Suprapubic skin (tissue), 4 donors: ENCODE results near the gene SYNE1. TPM values are rescaled to one million over a fixed set of nuclear protein-coding genes. Genes with fewer than 3 reads are reported as not detected.

ENCODE experiments used
- DNase-seq, 2 donors: peaks; one replicate each; pipeline ENCODE4 v3.0.0-alpha.2; 2019; ENCODE audit warnings: low spot score in 2 of 2
- H3K27ac ChIP-seq: fragments of 200-600 bp; sonication (generic); one replicate; pipeline ENCODE4 v1.5.1; 2019
- H3K27me3 ChIP-seq: fragments of 200-600 bp; sonication (generic); one replicate; pipeline ENCODE4 v1.5.1; 2019
- H3K36me3 ChIP-seq: fragments of 200-600 bp; sonication (generic); one replicate; pipeline ENCODE4 v1.5.1; 2019
- H3K4me1 ChIP-seq: fragments of 200-600 bp; sonication (generic); one replicate; pipeline ENCODE4 v1.5.1; 2019
- H3K4me3 ChIP-seq: fragments of 200-600 bp; sonication (generic); one replicate; pipeline ENCODE4 v1.5.1; 2019; ENCODE audit warnings: mild to moderate bottlenecking
- H3K9me3 ChIP-seq: fragments of 200-600 bp; sonication (generic); one replicate; pipeline ENCODE4 v1.5.1; 2019
- CTCF ChIP-seq, 2 donors: fragments of 200-600 bp in 1 of 2; fragments of 450-650 bp in 1 of 2; sonication (generic) in 1 of 2; IDR thresholded peaks; one replicate each; pipeline ENCODE4 v1.5.1; 2016 to 2019; ENCODE audit warnings: antibody characterized with exemption in 2 of 2, mild to moderate bottlenecking in 1 of 2, moderate library complexity in 1 of 2
- EP300 ChIP-seq: sonication (generic); formaldehyde crosslinking; IDR thresholded peaks from one replicate; pipeline ENCODE4 v1.6.1; 2017; ENCODE audit warnings: antibody characterized with exemption
- POLR2A ChIP-seq, 2 donors: fragments of 450-650 bp; IDR thresholded peaks; one replicate each; pipeline ENCODE4 v1.6.1; 2017; ENCODE audit warnings: antibody characterized with exemption in 2 of 2, mild to moderate bottlenecking in 2 of 2, moderate library complexity in 2 of 2
- POLR2AphosphoS5 ChIP-seq, 3 donors: sonication (generic); formaldehyde crosslinking; IDR thresholded peaks; one replicate each; pipeline ENCODE4 v1.6.1; 2017; ENCODE audit warnings: antibody characterized with exemption in 3 of 3
- WGBS: methylation state at CpG from one replicate; pipeline ENCODE4 v1.1.5; 2018; 5-methylcytosine and 5-hydroxymethylcytosine counted together
- total RNA-seq, 4 donors: library from RNA; depleted of rRNA; stranded (reverse); fragments of >200 nt; gene quantifications; one replicate each; pipeline ENCODE4 v1.1.0, GENCODE V29; 2016

The SYNE1 gene
- total RNA-seq, 4 donors from 2014 or later: 105 to 184 (median 132) TPM

DNA sequence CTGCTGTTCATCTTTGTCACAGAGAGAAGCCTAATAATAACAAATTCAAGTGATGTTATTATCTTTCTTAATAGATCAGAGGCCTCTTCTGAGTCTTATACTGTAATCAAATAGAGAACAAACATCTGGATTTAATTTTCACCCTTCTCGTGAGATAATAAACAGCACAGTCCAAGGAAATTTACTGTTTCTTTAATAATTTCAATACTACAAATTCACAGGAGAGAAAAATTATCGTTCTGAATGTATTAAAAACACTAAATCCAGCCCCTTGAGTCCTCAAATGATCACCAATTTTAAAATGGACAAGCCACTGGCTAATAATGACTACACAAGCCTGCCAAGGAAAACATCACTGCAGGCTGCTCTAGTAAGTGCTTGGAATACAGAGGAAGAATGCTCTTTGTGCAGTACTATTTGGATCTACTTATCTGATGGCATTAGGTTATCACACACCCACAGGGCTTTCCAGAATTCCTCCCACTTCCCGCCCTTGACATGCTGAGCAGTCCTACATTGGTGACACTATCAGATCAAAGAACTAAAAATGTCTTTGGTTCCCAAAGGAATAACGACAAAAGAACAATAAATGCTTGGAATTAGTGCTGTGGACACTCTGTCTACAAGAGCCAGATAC, 38.1 kb downstream of the SYNE1 start:
- H3K9me3 ChIP-seq: no peaks in the 10 kb centered on the region
- H3K36me3 ChIP-seq: no peaks in the 10 kb centered on the region
- DNase-seq: no peak
- peak overlapping the region; percentile 75 for H3K27ac ChIP-seq
- peaks cover 13% of the 10 kb centered on the region for H3K4me1 ChIP-seq
- TF ChIP-seq EP300: no peak
- no peak for TF ChIP-seq POLR2A (IDR thresholded peaks at IDR 0.05)
- no peak for TF ChIP-seq POLR2AphosphoS5 (IDR thresholded peaks at IDR 0.05)
- TF ChIP-seq CTCF (IDR thresholded peaks at IDR 0.05): no peak
- H3K27me3 ChIP-seq: no peaks in the 10 kb centered on the region
- no peak overlapping the region for H3K4me3 ChIP-seq
- WGBS: 41% methylated on average over 4 of the region's 4 CpGs

- TF ChIP-seq POLR2AphosphoS5 (IDR thresholded peaks at IDR 0.05) (no peak), EP300 (no peak), CTCF (IDR thresholded peaks at IDR 0.05) (no peak), POLR2A (IDR thresholded peaks at IDR 0.05) (no peak)
- Histone ChIP-seq H3K4me3 (no peak overlapping the region), H3K36me3 (no peaks in the 10 kb centered on the region), H3K27ac (peak overlapping the region; percentile 75), H3K4me1 (peaks cover 13% of the 10 kb centered on the region), H3K9me3 (no peaks in the 10 kb centered on the region), H3K27me3 (no peaks in the 10 kb centered on the region)
- DNase-seq: no peak
Observed at GRCh38 chr6:152598421-152598820, 38.7 kb downstream of the SYNE1 start.

DNA sequence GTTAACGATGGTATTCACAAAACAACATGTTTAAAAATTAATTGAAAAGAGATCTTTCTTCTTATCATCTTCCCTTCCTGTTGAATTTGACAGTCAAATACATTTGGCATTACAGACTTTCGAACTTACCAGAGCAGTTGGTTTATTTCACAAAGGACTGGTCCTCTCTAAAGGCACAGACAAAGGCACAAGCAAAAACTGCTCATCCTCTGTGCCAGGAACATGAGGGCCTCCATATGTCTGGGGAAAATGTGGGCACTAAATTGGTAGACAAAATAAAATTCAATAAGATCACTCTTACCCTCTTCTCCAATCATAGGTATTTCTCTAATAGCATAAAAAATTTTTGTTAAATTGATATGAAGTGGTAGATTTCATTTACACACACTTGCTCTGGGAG, 40.4 kb downstream of the SYNE1 start:
- WGBS: 88% methylated on average over 2 of the region's 2 CpGs
- DNase-seq: no peak
- Histone ChIP-seq H3K36me3 (no peaks in the 10 kb centered on the region), H3K9me3 (no peaks in the 10 kb centered on the region), H3K4me3 (no peak overlapping the region), H3K4me1 (peaks cover 13% of the 10 kb centered on the region), H3K27me3 (no peaks in the 10 kb centered on the region), H3K27ac (no peak overlapping the region)
- no peak for TF ChIP-seq EP300
- no peak for TF ChIP-seq POLR2AphosphoS5 (IDR thresholded peaks at IDR 0.05)
- no peak for TF ChIP-seq CTCF (IDR thresholded peaks at IDR 0.05)
- no peak for TF ChIP-seq POLR2A (IDR thresholded peaks at IDR 0.05)

DNA sequence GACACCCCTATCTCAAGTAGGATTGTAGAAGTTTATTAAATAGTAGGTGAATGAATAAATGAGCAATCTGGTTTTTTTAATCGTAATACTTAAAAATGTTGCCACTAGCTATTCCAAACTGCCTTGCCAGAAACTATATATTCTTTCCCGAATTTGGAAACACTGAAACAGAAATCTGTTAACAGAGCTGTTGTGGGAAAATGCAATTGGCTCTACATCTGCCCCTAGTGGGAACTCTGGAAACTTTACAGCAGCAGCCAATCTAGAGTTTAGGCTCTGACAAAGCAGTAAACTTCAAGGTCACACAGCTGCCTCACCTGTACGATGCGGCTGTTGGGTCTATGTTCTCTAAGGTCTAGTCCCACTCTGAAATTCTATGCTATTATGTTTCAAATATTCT, 41.7 kb downstream of the SYNE1 start:
- Histone ChIP-seq H3K27me3 (no peaks in the 10 kb centered on the region), H3K27ac (no peak overlapping the region), H3K36me3 (no peaks in the 10 kb centered on the region), H3K4me3 (no peak overlapping the region), H3K4me1 (peaks cover 13% of the 10 kb centered on the region), H3K9me3 (no peaks in the 10 kb centered on the region)
- DNase-seq: no peak
- 65% methylated on average over 4 of the region's 4 CpGs for WGBS
- TF ChIP-seq EP300: no peak
- peak in 1 of 2 donors; percentile 30 for TF ChIP-seq CTCF (IDR thresholded peaks at IDR 0.05)

GRCh38 chr6:152594701-152595100, 42.5 kb downstream of the SYNE1 start:
- Histone ChIP-seq H3K27me3 (no peaks in the 10 kb centered on the region), H3K9me3 (no peaks in the 10 kb centered on the region), H3K4me1 (peaks cover 13% of the 10 kb centered on the region), H3K4me3 (no peak overlapping the region), H3K36me3 (no peaks in the 10 kb centered on the region), H3K27ac (no peak overlapping the region)
- 59% methylated on average over 1 of the region's 1 CpG for WGBS
- TF ChIP-seq CTCF (IDR thresholded peaks at IDR 0.05) (no peak), EP300 (no peak), POLR2AphosphoS5 (IDR thresholded peaks at IDR 0.05) (no peak), POLR2A (IDR thresholded peaks at IDR 0.05) (no peak)
- no peak for DNase-seq
